NCI-H1436 (cell line): ENCODE results near the gene MMD2.
"Not testable (repeated sequence)": the region's sequence is repeated elsewhere in the genome, so short reads cannot be mapped to it uniquely, and the experiment has no call there.

Experiments used
- DNase-seq: peaks from one replicate; lab custom pipeline; 2025; lab: John Stamatoyannopoulos, UW

The MMD2 gene, protein sequence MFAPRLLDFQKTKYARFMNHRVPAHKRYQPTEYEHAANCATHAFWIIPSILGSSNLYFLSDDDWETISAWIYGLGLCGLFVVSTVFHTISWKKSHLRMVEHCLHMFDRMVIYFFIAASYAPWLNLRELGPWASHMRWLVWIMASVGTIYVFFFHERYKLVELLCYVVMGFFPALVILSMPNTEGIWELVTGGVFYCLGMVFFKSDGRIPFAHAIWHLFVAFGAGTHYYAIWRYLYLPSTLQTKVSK

DNA sequence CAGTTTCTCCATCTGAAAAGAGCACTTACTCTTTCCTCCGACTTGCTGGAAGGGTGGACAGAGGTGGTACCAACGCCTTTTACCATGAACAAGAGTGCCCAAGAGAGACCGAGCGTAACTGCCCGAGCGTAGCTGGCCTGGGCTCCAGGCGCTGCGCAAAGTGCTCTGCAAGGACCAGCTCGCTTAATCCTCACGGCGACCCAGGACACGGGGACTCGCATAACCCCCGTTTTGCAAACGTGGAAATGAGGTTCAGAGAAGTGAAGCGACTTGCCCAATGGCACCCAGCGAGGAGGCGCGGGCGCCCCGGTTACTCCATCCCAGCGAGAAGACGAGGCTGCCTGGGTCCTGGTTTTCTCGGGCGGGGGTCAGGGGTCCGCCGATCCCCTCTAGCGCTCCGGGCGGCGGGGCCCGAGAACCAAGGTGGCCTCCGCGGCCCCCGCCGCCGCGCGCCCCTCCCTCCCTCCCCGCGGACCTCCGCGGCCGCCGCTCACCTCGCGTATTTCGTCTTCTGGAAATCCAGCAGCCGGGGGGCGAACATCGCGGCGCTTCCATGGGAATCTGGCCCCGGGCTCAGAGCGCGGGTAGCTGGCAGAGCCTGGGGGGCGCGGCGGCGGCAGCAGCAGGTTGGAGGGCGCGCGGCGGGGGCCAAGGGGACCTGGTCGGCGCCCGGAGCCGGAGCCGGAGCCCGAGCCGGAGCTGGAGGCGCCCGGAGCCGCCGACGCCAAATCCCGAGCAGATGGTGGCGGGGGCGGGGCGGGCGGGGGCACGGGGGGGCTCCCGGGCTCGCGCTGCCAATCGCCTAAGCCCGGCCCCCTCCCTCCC is at the start of gene MMD2:
Gene MMD2, minus strand, starts transcription at position 711 of the 825 bp plus-strand sequence. Its CDS starts 170 bp downstream, at position 541.
- no peak for DNase-seq

DNA sequence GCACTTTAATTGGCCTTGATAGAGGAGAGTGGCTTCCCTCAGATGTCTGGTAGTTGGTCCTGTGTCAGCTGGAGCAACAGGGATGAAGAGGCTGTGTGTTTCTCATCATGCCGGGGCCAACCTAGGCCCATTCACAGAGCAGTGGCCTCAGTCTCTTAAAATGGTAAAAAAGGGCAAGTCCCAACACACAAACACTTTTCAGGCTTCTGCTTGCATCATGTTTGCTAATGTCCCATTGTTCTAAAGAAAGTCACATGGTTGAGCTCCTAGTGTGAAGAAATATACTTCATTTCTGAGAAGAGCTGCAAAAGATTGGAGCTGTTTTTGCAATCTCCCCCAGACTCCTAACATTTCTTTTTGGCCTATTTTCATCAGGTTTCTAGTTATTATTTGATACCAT is 46.1 kb upstream of the MMD2 start:
- no peak for DNase-seq

DNA sequence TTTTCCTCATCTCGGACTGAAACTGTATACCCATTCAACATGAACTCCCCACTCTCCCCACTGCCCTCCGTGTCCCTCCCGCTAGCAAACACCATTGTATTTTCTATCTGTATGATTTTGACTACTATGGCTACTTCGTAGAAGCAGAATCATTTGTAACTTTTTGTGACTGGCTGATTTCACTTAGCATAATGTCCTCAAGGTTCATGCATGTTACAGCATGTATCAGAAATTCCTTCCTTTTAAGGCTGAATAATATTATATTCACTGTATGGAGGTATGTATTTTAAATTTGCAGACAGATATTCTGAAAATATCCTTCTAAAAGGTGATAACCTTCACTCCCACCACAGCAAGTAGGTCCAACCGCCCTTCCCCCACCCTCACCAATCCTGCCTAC is 42.9 kb upstream of the MMD2 start:
- DNase-seq: no peak

DNA sequence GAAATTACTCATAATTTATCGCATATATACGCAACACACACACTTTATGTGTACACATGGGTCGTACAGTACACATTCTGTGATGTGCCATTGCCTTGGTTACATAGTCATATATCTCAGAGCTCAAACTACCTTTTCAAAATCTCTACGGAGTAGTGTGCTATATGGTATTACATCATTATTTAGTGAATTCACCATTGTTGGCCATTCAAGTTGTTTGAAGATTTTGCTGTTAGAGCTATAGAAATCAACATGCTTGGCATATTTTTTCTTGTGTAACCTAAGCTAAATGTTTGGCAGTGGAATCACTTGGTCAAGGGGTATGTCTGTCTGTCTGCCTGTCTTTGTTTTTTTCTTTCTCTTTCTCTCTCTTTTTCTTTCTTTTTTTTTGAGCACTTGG is 42.0 kb upstream of the MMD2 start:
- DNase-seq: no peak

DNA sequence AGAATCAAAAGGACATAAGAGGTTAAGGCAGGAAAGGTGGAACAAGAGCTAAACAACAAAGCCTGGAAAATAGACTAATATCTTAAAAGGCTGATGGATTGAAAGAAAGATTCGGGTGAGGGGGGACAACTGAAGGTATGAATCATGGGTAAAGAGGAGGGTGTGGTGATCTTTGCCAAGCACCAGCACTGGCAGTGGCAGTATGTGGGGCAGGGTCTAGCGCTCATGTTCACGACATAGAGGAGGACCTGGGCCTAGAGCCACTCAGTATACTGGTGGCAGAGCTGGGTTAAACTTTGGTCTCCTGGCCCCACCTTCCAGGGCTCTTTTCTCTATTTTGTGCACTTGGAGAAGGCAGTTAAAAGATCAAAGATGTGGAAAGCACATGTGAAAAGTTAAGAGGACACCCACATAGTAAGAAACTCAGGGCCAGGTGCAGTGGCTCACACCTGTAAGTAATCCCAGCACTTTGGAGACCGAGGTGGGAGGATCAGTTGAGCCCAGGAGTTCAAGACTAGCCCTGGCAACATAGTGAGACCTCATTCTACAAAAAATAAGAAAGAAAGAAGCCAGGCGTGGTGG is 40.5 kb upstream of the MMD2 start:
- no peak for DNase-seq

DNA sequence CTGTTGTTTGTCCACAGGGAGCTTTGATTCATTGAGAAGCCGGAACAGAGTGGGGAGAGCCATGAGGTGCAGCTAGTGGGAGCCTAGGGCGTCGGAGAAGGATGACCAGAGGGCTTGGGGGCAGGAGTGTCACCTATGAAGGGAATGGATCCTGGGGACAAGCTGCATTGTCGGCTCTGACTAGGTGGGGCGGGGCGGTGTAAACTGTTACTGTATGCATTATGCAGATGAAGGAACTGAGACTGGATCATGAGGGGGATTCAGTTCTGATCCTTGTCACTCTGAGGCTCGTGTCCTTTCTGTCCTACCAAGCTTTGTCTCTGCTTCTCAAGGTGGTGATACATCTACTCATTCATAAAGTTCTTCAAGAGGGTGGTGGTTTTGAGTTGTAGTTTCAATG is 39.9 kb upstream of the MMD2 start:
- no peak for DNase-seq

DNA sequence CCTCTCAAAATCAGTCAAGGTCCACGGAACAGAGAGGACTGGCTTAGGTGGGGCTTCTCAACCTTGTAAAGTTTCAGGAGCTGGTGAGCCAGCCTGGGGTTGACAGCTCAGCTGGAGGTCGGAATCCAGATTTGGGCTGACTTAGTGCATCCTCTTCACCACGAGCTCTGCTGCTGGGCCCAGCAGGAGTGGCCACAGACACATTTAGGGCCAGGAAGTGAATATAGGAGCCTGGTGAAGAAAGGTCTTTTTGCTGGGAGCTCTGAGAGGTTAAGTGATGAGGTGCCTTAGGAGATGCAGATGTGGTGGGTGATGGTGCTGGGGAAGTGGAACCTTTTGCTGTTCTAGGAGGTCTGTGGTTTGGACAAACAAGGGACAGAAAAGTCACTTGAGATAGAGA is 39.3 kb upstream of the MMD2 start:
- no peak for DNase-seq

DNA sequence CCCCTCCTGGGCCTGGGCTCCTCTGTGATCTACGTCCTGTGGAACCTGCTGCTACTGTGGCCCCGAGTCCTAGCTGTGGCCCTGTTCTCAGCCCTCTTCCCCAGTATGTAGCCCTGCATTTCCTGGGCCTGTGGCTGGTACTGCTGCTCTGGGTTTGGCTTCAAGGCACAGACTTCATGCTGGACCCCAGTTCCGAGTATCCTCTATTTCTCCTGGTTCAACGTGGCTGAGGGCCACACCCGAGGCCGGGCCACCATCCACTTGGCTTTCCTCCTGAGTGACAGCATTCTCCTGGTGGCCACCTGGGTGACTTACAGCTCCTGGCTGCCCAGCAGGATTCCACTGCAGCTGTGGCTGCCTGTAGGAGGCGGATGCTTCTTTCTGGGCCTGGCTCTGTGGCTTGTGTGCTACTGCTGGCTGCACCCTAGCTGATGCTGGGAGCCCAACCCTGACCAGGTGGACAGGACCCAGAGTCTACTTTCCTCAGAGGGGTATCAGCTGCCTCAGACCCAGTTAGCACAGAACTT is 37.8 kb upstream of the MMD2 start:
- no peak for DNase-seq

DNA sequence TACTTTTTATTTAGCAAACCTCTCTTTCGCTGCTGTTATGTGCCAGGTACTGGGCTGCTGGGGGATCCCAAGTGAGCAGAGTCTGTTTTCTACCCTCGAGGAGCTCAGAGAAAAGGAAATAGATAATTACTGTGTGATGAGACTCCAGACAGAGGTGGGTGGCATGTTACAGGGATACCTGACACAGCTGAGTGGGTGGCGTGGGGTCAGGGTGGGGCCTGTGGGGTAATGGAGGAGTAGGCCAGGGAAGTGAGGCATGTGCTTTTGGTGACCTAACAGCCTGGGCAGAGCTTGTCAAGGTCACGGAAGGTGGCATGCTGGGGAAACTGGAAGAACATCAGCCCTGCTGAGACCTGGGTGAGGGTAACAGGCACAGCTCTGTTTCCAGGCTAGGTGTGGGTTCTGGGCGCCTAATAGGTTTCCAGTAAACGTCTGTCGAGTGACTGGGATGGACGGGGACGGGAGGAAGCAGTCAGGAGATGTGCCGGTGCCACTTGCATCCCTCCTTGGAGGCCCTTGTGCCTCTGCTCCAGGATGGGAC is 36.5 kb upstream of the MMD2 start:
- no peak for DNase-seq

DNA sequence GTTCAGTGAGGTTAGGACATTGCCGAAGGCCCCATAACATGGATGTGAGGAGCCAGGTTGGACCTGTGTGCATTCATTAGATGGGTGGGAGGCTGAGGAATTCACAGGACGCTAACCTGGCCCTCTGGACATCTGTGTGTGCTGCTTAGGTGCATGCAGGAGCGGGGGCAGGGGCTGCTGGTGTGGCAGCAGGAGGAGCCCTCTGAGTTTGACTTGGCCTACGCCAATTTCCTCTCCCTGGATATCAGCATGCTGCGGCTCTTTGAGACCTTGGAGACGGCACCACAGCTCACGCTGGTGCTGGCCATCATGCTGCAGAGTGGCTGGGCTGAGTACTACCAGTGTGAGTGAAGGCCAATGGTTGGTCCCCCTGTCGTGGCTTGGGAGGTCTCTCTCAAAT is 34.5 kb upstream of the MMD2 start:
- no peak for DNase-seq

DNA sequence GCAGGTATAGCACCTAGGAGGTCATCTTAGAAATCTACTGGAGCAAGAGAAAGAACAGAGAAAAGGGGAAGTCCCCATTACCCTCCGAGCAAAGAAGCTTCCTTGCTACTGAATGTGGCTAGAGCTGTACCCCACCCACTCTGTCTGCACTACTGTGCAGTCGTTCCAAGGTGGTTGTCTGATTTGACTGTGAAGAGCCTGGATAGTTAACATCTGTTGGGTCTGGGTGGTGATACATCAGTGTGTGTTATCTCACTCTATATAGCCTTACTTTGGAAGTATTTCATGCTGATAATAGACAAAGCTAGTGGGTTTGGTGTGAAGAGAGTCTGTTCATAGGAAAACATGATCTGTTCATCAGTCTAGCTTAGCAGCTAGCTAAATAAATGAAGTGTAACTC is 23.8 kb upstream of the MMD2 start:
- DNase-seq: not testable (repeated sequence)

DNA sequence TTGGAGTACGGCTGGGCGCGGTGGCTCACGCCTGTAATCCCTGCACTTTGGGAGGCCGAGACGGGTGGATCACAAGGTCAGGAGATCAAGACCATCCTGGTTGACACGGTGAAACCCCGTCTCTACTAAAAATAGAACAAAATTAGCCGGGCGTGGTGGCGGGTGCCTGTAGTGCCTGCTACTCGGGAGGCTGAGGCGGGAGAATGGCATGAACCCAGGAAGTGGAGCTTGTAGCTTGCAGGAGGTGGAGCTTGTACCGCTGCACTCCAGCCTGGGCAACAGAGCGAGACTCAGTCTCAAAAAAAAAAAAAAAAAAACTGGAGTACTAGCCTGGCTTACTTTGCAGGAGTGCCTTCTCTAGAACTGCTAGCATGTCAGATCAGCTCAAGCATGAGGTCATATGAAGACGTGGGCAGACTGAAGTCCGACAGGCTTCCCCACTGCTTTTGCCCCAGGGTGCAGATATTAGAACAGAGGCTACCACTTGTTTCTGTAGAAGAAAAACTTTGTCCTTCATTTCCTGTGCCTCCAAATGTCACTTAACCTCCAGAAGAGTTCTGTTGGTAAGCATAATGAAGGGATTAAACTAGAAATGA is 22.4 kb upstream of the MMD2 start:
- DNase-seq: not testable (repeated sequence)

DNA sequence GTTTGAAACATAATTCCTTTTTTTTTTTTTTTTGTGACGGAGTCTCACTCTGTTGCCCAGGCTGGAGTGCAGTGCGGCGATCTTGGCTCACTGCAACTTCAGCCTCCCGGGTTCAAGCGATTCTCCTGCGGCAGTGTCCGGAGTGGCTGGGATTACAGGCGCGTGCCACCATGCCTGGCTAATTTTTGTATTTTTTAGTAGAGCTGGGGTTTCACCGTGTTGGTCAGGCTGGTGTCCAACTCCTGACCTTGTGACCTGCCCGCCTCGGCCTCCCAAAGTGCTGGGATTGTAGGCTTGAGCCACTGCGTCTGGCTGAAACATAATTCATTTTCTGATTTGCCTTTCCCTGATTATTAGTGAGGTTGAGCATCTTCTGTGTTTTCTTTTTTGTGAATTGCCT is 16.6 kb upstream of the MMD2 start:
- DNase-seq: not testable (repeated sequence)

DNA sequence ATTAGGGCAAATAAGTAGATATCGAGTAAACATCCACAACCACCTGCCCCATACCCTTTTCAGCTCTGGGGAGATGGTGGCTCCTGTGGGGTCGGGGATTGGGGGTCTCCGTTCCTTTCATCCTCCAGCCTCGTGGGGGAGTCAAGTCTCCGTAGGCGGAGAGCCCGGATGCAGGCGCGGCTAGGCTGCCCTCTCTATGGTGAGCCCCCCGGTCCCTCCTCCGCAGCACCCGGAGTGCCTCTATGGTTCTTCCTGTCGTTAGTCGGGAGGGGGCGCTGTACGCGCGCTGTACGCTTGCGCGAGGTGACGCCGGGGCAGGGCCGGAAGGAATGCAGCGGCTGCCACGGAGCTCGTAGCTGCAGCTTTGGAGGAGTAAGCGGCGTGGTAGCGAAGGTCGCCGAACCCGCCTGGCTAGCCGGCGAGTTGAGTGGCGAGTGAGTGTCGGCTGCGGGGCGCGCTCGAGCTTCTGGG is 14.8 kb upstream of the MMD2 start:
- DNase-seq: peak; percentile 90

DNA sequence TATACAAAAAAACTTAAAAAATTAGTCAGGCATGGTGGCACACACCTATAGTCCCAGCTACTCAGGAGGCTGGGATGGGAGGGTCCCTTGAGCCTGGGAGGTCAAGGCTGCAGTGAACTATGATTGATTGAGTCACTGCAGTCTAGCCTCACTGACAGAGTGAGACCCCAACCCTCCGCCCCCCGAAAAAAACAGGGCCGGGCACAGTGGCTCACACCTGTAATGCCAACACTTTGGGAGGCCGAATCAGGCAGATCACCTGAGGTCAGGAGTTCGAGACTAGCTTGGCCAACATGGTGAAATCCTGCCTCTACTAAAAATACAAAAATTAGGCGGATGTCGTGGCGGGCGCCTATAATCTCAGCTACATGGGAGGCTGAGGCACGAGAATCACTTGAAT is 13.5 kb upstream of the MMD2 start:
- not testable (repeated sequence) for DNase-seq

DNA sequence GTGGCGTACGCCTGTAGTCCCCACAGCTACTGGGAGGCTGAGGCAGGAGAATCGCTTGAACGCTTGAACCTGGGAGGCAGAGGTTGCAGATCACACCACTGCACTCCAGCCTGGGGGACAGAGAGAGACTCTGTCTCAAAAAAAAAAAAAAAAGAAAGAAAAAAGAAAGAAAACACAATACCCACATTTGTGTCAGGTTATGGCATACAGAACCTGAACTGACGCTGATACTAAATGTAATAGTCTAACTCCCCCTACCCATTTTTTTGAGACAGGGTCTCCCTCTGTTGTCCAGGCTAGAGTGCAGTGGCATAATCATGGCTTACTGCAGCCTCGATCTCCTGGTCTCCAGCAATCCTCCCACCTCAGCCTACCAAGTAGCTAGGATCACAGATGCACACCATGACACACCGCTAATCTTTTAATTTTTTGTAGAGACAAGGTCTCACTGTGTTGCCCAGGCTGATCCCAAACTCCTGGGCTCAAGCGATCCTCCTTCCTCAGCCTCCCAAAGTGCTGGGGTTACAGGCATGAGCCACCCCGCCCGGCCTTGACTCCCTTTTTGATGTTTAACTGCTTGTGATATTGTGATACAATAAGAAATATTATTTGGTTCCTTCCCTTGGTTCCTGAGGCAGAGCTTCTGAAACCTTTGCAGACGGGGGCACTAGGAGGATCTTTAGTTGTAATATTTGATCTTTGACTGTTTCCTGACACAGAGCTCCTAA is 6.5 kb upstream of the MMD2 start:
- no peak for DNase-seq

DNA sequence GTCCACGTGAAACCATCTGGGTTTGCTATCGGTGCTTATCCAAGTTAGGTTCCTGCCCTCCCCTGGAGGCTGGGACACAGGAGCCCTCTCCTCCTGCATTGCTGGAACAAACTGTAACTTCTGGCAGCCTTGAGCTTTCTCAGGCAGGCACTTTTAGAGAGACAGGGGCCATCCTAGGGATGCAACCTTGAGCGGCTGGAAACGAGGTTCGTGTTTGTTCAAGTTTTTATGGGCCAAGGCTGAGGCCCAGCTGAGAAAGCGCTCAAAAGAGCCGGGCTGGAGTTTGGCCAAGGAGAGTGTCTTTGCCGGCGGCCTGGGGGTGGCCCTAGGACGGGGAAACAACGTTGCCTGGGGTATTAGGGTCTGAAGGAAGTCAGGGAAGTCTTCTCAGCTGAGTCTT is 5.5 kb upstream of the MMD2 start:
- DNase-seq: no peak

DNA sequence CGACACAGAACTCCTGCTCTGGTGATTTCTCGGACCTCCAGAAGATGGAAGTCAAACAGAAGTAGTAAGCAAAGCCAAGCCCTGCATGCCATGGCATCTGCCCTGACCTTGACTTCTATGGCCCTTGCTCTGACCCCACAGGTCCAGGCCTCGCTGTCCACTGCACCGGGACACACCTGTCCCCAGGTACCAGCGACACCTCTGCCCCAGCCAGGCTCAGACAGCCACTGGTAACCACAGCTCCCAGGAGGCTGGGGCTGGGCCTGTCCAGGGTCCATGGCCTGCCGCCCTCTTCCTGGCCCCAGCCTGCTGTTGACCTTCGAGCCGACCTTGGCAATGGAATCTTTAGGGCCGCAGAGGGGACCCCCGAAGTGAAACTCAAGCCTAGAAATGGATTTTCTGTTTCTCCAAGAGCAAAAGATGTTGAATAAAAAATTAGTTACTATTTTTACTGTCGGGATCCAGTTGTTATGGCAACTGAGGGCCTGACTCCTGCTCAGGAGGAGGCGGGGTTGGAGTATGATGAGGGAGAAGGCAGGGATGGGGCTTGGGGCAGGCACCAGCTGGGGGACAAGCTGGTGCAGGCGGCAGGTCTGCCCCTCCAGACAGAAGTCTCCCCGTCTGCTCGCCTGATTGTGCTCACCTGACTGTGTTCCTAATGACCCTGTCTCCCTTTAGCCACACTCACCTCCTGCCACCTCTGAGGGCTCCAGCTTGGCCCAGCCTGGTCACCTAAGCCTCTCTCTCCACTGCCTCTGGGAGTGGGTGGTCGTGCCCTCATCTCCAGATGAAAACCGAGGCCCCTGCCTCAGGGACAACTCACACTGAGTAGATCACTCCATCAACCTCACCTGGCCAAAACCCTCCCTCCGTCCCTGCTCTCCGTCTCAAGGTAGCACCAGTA is 4.1 kb upstream of the MMD2 start:
- no peak for DNase-seq

DNA sequence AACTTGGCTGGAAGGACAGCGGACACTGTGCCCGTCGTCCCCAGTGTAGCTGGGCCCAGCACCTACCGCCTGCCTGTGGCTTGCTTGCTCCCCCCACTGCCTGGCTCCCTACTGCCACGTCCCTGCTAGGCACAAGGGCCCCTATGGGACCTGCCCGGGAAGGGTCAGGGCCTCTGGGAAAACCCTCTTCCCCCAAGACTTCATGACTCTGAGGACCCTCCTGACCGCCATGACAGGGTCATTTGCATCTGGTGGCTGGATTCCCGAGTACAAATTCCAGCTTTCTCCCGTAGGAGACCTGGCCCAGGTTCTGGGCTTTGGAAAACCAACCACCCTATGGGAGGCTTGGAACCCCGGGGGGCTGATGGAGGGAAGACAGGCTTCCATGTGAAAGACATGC is 1.4 kb upstream of the MMD2 start:
- DNase-seq: no peak

DNA sequence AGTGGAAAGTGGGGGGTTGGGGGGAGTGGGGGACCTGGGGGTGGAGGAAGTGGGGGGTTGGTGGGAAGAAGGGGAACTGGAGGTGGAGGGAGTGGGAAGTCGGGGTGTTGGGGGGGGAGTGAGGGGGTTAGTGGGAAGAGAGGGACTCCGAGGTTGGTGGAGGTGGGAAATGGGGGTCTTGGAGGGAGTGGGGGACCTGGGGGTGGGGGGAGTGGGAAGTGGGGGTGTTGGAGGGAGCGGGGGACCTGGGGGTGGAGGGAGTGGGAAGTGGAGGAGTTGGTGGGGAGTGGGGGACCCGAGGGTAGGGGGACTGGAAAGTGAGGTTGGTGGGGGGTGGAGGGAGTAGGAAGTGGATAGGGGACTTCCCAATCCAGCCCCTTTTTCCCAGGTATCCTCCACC is 906 bp upstream of the MMD2 start:
- no peak for DNase-seq
